ENCODE data around the gene FMN2.

FMN2 gene

DNA sequence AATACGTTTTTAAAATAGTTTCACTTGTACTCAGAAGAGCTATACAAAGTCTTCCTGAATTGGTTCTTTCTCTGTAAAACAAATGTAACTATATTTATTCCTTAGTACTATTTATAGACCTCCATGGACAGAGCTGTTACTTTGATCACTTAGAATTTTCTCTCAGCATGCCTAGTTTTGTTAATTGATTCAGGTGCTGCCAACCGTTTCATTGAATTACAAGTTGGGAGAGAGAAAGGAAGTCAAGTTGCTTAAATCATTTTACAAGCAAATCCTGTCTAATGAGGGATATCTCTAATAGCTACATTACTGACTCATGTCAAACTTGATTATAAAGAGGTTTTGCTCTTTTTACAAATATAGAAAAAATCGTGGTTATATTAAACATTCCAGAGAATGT is 241.0 kb downstream of the FMN2 start:
- TF ChIP-seq GLIS3 (CRISPR knock-in tag; IDR thresholded peaks at IDR 0.05) (no peak), SNAI2 (CRISPR knock-in tag; IDR thresholded peaks at IDR 0.05) (no peak), ISL1 (CRISPR knock-in tag; IDR thresholded peaks at IDR 0.05) (no peak), ZNF565 (CRISPR knock-in tag; conservative IDR thresholded peaks at IDR 0.05; ENCODE audit: low read depth) (no peak), TSHZ2 (CRISPR knock-in tag; IDR thresholded peaks at IDR 0.05) (no peak), RARB (CRISPR knock-in tag; IDR thresholded peaks at IDR 0.05) (no peak), POU6F1 (CRISPR knock-in tag; IDR thresholded peaks at IDR 0.05; ENCODE audit: borderline replicate concordance, low read depth) (no peak), CREB5 (CRISPR knock-in tag; IDR thresholded peaks at IDR 0.05; ENCODE audit: low read depth) (no peak), ZC3H10 (CRISPR knock-in tag; IDR thresholded peaks at IDR 0.05) (no peak), OSR1 (CRISPR knock-in tag; IDR thresholded peaks at IDR 0.05) (no peak), CSDC2 (CRISPR knock-in tag; IDR thresholded peaks at IDR 0.05) (no peak)
- ATAC-seq: no peak

- TF ChIP-seq ZC3H10 (CRISPR knock-in tag; IDR thresholded peaks at IDR 0.05) (peak; percentile 97), ZFP3 (CRISPR knock-in tag; IDR thresholded peaks at IDR 0.05) (no peak), CREB5 (CRISPR knock-in tag; IDR thresholded peaks at IDR 0.05; ENCODE audit: low read depth) (no peak), CSRNP3 (CRISPR knock-in tag; IDR thresholded peaks at IDR 0.05) (no peak), ZFP30 (CRISPR knock-in tag; IDR thresholded peaks at IDR 0.05) (no peak), ZNF70 (CRISPR knock-in tag; IDR thresholded peaks at IDR 0.05) (no peak), POU6F1 (CRISPR knock-in tag; IDR thresholded peaks at IDR 0.05; ENCODE audit: borderline replicate concordance, low read depth) (no peak; the same call in 1 of the 2 replicates), TCF4 (CRISPR knock-in tag; IDR thresholded peaks at IDR 0.05; ENCODE audit: borderline replicate concordance) (no peak), RARB (CRISPR knock-in tag; IDR thresholded peaks at IDR 0.05) (peak; percentile 70; the same call in 1 of the 2 replicates), TOX (CRISPR knock-in tag; IDR thresholded peaks at IDR 0.05; ENCODE audit: borderline replicate concordance) (peak; percentile 87; the same call in 1 of the 2 replicates), BACH2 (CRISPR knock-in tag; IDR thresholded peaks at IDR 0.05; ENCODE audit: borderline replicate concordance) (no peak)
- TF ChIP-seq, protein P1, sequence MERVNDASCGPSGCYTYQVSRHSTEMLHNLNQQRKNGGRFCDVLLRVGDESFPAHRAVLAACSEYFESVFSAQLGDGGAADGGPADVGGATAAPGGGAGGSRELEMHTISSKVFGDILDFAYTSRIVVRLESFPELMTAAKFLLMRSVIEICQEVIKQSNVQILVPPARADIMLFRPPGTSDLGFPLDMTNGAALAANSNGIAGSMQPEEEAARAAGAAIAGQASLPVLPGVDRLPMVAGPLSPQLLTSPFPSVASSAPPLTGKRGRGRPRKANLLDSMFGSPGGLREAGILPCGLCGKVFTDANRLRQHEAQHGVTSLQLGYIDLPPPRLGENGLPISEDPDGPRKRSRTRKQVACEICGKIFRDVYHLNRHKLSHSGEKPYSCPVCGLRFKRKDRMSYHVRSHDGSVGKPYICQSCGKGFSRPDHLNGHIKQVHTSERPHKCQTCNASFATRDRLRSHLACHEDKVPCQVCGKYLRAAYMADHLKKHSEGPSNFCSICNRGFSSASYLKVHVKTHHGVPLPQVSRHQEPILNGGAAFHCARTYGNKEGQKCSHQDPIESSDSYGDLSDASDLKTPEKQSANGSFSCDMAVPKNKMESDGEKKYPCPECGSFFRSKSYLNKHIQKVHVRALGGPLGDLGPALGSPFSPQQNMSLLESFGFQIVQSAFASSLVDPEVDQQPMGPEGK (CRISPR knock-in tag; IDR thresholded peaks at IDR 0.05; ENCODE audit: borderline replicate concordance): no peak; the same call in 1 of the 2 replicates
- ATAC-seq: peak; percentile 91
These were observed 246.1 kb downstream of the FMN2 start for GRCh38 chr1:240337781-240338180.
